SK-N-MC (cell line): ENCODE measurements around the gene ESR1.
"Not testable (repeated sequence)": the region's sequence is repeated elsewhere in the genome, so short reads cannot be mapped to it uniquely, and the experiment has no call there.

Experiments used
- DNase-seq: peaks from one replicate; pipeline ENCODE4 v3.0.0-alpha.2; 2011; ENCODE audit warnings: low read depth, low spot score
- H3K27ac ChIP-seq: fragments of 200-600 bp; sonication (generic); 2 replicates; pipeline ENCODE4 v1.5.1; 2016; ENCODE audit warnings: mixed run types
- H3K36me3 ChIP-seq: fragments of 200-600 bp; sonication (generic); 2 replicates; pipeline ENCODE4 v1.6.1; 2017; ENCODE audit warnings: antibody characterized with exemption, low read length, mixed read lengths; ENCODE audit not compliant: insufficient read depth
- H3K4me3 ChIP-seq: fragments of 200-600 bp; sonication (generic); 2 replicates; pipeline ENCODE4 v1.5.1; 2016
- H3K9ac ChIP-seq: fragments of 200-600 bp; sonication (generic); 2 replicates; pipeline ENCODE4 v1.8.0; 2017; ENCODE audit warnings: mixed run types, mixed read lengths; ENCODE audit not compliant: insufficient read length
- H3K9me3 ChIP-seq: fragments of 200-600 bp; sonication (generic); 2 replicates; pipeline ENCODE4 v1.6.1; 2017; ENCODE audit warnings: low read depth, mild to moderate bottlenecking, antibody characterized with exemption, low read length, moderate library complexity, mixed read lengths
- EZH2 ChIP-seq: fragments of 200-600 bp; sonication (generic); IDR thresholded peaks from one replicate; pipeline ENCODE4 v1.6.1; 2017; ENCODE audit warnings: antibody characterized with exemption
- FOXP2 ChIP-seq: optimal IDR thresholded peaks from 2 replicates; pipeline ENCODE3; 2011; ENCODE audit warnings: mild to moderate bottlenecking, moderate library complexity; ENCODE audit not compliant: insufficient read depth; ENCODE audit errors: extremely low read length, control extremely low read depth
- POLR2AphosphoS5 ChIP-seq: IDR thresholded peaks from 2 replicates; pipeline ENCODE4 v1.6.1; 2012; ENCODE audit warnings: mild to moderate bottlenecking, low read depth, low read length, borderline replicate concordance

Gene ESR1

DNA sequence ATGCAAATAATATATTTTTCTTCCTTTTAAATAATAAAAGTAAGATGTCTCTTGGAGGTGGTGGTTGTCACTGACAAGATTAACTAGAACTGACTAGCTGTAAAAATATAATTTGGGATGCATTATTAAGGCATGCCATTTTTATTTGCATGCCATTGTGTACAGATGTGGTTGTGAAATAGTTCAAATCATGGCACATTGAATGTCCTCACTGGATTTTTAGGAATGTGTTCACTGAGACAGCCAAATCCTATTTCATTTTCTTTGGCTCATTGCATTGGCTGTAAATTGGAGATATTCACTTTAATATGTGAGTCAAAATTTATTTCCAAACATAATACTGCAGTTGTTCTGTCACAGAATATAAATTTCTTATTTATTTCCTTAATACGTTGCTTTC is 62.3 kb downstream of the ESR1 start:
- no peak overlapping the region for H3K27ac ChIP-seq
- no peak for TF ChIP-seq POLR2AphosphoS5
- TF ChIP-seq FOXP2: no peak
- TF ChIP-seq EZH2: no peak
- no peaks in the 10 kb centered on the region for H3K9me3 ChIP-seq
- no peak for DNase-seq
- H3K9ac ChIP-seq: no peak overlapping the region
- H3K4me3 ChIP-seq: no peak overlapping the region
- no peaks in the 10 kb centered on the region for H3K36me3 ChIP-seq

DNA sequence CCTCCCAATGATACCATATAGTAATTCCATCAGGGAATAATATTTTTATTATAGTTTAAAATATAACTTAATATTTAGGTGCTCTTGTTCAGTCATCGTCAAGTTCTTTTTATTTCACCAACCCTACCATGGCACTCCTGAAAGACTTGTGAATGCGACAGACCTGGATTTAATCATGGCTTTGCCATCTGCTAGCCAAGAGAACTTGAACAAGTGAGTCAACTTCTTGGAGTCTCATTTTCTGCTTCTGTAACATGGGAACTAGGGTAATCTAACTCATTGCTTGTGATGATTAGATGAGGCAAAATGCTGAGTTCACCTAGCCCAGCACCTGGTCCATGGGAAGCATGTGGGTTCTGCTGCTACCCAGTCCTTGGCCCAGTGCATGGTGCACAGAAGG is 62.9 kb downstream of the ESR1 start:
- H3K36me3 ChIP-seq: no peaks in the 10 kb centered on the region
- DNase-seq: no peak
- TF ChIP-seq POLR2AphosphoS5 (no peak), FOXP2 (no peak), EZH2 (no peak)

DNA sequence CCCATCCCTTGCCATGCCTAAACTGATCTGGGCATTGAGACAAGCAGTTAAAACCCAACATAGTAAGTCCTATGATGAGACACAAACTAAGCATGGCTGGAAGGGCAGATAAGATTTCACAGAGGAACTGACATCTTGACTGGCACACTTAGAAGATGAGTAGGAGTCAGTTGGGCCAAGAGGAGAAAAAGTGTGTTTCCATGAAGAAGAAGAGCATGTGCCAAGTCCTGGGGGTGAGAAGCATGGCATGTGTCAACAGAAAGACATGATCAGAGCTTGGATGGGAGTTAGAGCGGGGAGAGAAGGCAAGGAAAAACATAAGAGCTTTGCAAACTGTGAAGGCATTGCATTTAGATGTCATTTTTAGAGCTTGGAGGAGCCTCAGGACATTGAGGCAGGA is 68.0 kb downstream of the ESR1 start:
- TF ChIP-seq POLR2AphosphoS5 (no peak), FOXP2 (no peak), EZH2 (no peak)
- Histone ChIP-seq H3K4me3 (no peak overlapping the region), H3K27ac (no peak overlapping the region), H3K9ac (no peak overlapping the region), H3K36me3 (no peaks in the 10 kb centered on the region), H3K9me3 (no peaks in the 10 kb centered on the region)
- DNase-seq: no peak

More for the DNA sequence above, 62.9 kb downstream of the ESR1 start:
- no peak overlapping the region for H3K27ac ChIP-seq
- no peaks in the 10 kb centered on the region for H3K9me3 ChIP-seq
- no peak overlapping the region for H3K9ac ChIP-seq
- no peak overlapping the region for H3K4me3 ChIP-seq

DNA sequence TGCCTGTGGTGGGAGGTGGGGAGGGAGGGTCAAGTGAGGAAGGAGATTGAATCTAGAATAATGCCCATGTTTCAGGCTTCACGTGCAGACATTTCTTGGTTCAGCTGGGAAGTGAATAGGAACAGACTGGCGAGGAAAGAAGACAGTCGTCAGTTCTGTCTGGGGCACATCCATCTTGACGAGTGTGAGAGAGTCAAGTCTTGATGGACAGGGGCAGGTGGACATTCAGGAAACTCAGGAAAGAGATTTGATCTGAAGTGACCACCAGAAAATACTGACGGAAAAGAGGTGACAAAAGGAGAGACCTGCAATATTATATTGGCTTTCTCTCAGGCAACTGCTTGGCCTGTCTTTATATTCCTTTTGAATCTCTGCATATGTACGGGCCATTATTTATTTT is 68.6 kb downstream of the ESR1 start:
- H3K4me3 ChIP-seq: no peak overlapping the region
- no peak for TF ChIP-seq EZH2
- TF ChIP-seq FOXP2: no peak
- no peak for TF ChIP-seq POLR2AphosphoS5
- no peak overlapping the region for H3K27ac ChIP-seq

DNA sequence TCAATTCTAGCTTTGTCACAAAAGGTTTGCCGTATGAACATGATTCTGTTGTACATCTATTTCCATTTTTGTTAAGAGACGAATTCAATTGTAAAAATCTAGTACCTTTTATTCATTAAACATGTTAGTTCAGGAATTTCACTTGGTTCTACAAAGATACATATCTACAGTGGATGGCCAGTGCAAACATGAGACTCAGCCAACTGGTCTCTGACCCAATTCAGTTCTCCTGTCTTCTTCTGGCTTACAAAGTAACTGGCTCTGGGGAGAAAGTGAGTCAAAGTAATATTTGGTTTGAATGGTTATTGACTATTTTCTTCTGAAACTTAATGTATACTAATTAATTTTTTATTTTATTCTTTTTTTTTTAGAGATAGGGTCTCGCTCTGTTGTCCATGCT is 70.0 kb downstream of the ESR1 start:
- no peaks in the 10 kb centered on the region for H3K36me3 ChIP-seq
- H3K4me3 ChIP-seq: no peak overlapping the region
- DNase-seq: no peak
- no peak for TF ChIP-seq POLR2AphosphoS5
- TF ChIP-seq EZH2: no peak
- TF ChIP-seq FOXP2: no peak
- H3K27ac ChIP-seq: no peak overlapping the region
- H3K9ac ChIP-seq: no peak overlapping the region
- H3K9me3 ChIP-seq: no peaks in the 10 kb centered on the region

More for the DNA sequence above, 68.6 kb downstream of the ESR1 start:
- no peak overlapping the region for H3K9ac ChIP-seq
- H3K36me3 ChIP-seq: no peaks in the 10 kb centered on the region
- DNase-seq: no peak
- no peaks in the 10 kb centered on the region for H3K9me3 ChIP-seq

DNA sequence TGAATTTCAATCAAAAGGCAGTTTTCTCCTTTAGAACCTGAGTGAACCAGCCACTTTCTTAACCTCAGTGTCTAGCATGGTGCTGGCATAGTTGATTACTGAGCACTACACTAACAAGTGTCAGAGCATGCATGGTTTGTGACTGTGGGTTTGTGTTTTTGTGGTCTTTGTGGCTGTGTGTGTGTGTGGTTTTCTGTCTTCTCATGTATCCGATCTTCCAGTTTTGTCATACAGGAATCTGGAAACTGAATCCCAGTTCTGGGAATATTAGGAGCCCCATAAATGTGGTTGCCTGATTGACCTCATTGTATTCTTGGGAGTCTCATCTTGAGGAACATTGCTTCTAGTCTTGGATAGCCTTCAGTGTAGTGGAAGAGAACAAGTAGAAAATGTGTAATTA is 73.7 kb downstream of the ESR1 start:
- Histone ChIP-seq H3K9ac (no peak overlapping the region), H3K27ac (no peak overlapping the region), H3K9me3 (no peaks in the 10 kb centered on the region), H3K4me3 (no peak overlapping the region), H3K36me3 (no peaks in the 10 kb centered on the region)
- DNase-seq: no peak
- TF ChIP-seq POLR2AphosphoS5 (no peak), EZH2 (no peak), FOXP2 (no peak)

DNA sequence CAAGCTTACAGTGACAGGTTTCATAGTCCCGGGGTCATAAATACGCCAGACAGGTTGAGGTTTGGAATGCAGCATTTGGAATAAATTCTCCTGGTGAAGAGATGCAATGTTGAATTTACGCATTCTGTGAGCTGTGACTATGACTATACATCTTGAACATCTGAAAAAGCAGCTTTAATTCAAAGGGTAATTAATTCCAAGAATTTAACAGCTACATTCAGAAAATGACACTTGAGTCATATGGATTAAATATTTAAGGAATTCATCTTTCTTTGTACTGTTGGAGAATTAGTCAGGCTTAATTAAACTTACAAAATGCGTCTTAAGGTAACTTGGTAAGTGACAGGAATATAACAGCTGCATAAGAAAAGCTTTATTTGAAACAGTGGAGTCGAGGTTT is 74.7 kb downstream of the ESR1 start:
- Histone ChIP-seq H3K27ac (no peak overlapping the region), H3K9ac (no peak overlapping the region), H3K9me3 (no peaks in the 10 kb centered on the region), H3K36me3 (no peaks in the 10 kb centered on the region), H3K4me3 (no peak overlapping the region)
- TF ChIP-seq POLR2AphosphoS5 (no peak), EZH2 (no peak), FOXP2 (no peak)
- no peak for DNase-seq

DNA sequence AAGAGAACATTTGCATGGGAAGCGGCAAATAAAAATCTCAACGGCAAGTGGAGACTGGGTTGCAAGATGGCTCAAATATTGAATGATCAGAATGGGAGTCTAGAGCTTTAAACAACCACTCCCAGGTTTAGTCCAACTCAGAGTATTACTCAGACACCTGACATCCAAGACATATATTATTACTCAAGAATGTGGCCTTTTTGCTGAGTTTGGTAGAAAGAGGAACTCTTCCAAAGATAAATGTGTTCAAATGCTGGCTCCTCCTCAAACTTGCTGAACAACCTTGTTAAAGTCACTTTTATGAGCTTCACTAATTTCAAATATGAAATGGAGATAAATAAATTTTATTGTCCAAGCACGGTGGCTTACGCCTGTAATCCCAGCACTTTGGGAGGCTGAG is 77.8 kb downstream of the ESR1 start:
- no peak overlapping the region for H3K9ac ChIP-seq
- no peak overlapping the region for H3K4me3 ChIP-seq
- no peaks in the 10 kb centered on the region for H3K9me3 ChIP-seq
- H3K36me3 ChIP-seq: no peaks in the 10 kb centered on the region
- H3K27ac ChIP-seq: no peak overlapping the region
- no peak for DNase-seq
- no peak for TF ChIP-seq EZH2
- TF ChIP-seq POLR2AphosphoS5: no peak
- no peak for TF ChIP-seq FOXP2

DNA sequence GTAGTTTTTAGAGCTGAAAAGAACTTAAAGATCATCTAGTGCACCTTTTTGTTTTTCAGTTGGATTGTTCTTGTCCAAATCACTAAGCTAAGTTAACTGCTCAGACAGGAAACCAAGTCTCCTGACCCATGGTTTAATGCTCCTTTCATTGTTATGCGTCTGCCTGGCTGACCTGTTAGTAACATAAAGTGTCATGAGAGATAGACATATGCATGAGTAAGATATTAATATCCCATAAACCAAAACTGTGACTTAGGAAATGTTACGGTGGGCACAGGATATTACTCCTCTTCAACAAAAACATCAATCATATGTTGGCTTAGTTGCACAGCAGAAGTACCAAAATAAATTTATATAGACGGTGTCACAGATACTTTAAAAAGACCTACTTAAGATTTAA is 84.0 kb downstream of the ESR1 start:
- Histone ChIP-seq H3K27ac (no peak overlapping the region), H3K9ac (no peak overlapping the region), H3K9me3 (no peaks in the 10 kb centered on the region), H3K36me3 (no peaks in the 10 kb centered on the region), H3K4me3 (no peak overlapping the region)
- no peak for DNase-seq
- TF ChIP-seq POLR2AphosphoS5: no peak
- TF ChIP-seq FOXP2: no peak
- no peak for TF ChIP-seq EZH2

DNA sequence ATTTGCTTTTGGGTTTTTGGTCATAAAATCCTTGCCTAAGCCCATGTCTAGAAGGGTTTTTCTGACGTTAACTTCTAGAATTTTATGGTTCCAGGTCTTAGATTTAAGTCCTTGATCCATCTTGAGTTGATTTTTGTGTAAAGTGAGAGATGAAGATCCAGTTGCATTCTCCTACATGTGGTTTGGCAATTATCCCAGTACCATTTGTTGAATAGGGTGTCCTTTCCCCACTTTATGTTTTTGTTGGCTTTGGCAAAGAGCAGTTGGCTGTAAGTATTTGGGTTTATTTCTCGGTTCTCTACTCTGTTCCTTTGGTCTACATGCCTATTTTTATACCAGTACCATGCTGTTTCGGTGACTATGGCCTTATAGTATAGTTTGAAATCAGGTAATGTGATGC is 86.9 kb downstream of the ESR1 start:
- H3K36me3 ChIP-seq, H3K4me3 ChIP-seq, H3K9ac ChIP-seq, H3K9me3 ChIP-seq, H3K27ac ChIP-seq, DNase-seq: not testable (repeated sequence)

DNA sequence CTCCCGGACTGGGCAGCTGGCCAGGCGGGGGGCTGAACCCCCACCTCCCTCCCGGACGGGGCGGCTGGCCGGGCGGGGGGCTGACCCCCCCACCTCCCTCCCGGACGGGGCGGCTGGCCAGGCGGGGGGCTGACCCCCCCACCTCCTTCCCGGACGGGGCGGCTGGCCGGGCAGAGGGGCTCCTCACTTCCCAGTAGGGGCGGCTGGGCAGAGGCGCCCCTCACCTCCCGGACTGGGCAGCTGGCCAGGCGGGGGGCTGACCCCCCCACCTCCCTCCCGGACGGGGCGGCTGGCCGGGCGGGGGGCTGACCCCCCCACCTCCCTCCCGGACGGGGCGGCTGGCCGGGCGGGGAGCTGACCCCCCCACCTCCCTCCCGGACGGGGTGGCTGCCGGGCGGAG is 91.7 kb downstream of the ESR1 start:
- H3K4me3 ChIP-seq, H3K36me3 ChIP-seq, DNase-seq, H3K27ac ChIP-seq, H3K9ac ChIP-seq, H3K9me3 ChIP-seq: not testable (repeated sequence)

DNA sequence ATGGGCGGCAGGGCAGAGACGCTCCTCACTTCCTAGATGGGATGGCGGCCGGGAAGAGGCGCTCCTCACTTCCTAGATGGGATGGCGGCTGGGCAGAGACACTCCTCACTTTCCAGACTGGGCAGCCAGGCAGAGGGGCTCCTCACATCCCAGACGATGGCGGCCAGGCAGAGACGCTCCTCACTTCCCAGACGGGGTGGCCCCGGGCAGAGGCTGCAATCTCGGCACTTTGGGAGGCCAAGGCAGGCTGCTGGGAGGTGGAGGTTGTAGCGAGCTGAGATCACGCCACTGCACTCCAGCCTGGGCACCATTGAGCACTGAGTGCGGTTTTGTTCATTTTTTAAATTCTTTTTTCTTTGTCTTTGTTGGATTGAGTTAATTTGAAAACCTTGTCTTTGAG is 92.3 kb downstream of the ESR1 start:
- H3K36me3 ChIP-seq, H3K9me3 ChIP-seq, H3K9ac ChIP-seq, DNase-seq, H3K4me3 ChIP-seq, H3K27ac ChIP-seq: not testable (repeated sequence)
